A549 (cell line): ENCODE measurements around the gene SEL1L3. TPM values are rescaled to one million over a fixed set of nuclear protein-coding genes. Genes with fewer than 3 reads are reported as not detected.

Experiments used
- ATAC-seq, 2 experiments: fragments of 200-7000 bp in 1 of 2; fragments of >200 bp in 1 of 2; cut with Nextera tagmentation in 1 of 2; cut with Tn5 transposase in 1 of 2; 3 replicates each; pipeline versions ENCODE4 v1.8.0 to v1.9.1; 2018 to 2020; ENCODE audit warnings: mild to moderate bottlenecking in 1 of 2, moderate library complexity in 1 of 2
- CTCF ChIA-PET: fragments of 300-600 bp; sonication (Branson Sonifier 250); formaldehyde crosslinking; extraction: SDS; loops from one replicate; lab custom pipeline; 2021; ENCODE audit warnings: antibody characterized with exemption, inconsistent platforms; lab: Yijun Ruan, JAX
- POLR2A ChIA-PET: fragments of 350-600 bp; formaldehyde crosslinking; extraction: SDS; loops from one replicate; lab custom pipeline; 2021; ENCODE audit warnings: antibody characterized with exemption, inconsistent platforms; lab: Yijun Ruan, JAX
- DNase-seq, 2 experiments: peaks; one replicate each; pipeline versions ENCODE4 v3.0.0 to v3.0.0-alpha.2; 2011 to 2016; ENCODE audit warnings: low read depth in 1 of 2, low spot score in 1 of 2
- FAIRE-seq: peaks from 2 replicates; lab custom pipeline; 2011; peaks lifted over from hg19 to GRCh38; lab: Jason Lieb, UNC
- H3K27ac ChIP-seq, 2 experiments: fragments of >200 bp; sonication (Bioruptor Twin); formaldehyde crosslinking; 3 replicates each; pipeline ENCODE4 v1.5.1; 2016 to 2017
- H3K4me1 ChIP-seq: fragments of >200 bp; sonication (Bioruptor Twin); formaldehyde crosslinking; 3 replicates; pipeline ENCODE4 v1.6.1; 2016
- H3K4me2 ChIP-seq: fragments of >200 bp; sonication (Bioruptor Twin); formaldehyde crosslinking; 3 replicates; pipeline ENCODE4 v1.6.1; 2016
- H3K4me3 ChIP-seq: fragments of >200 bp; sonication (Bioruptor Twin); formaldehyde crosslinking; 3 replicates; pipeline ENCODE4 v1.5.1; 2016
- H3K9me3 ChIP-seq: fragments of >200 bp; sonication (Bioruptor Twin); formaldehyde crosslinking; 3 replicates; pipeline ENCODE4 v1.6.1; 2016
- BHLHE40 ChIP-seq: IDR thresholded peaks from 2 replicates; pipeline ENCODE4 v1.6.1; 2012; ENCODE audit warnings: low read depth, low read length, inconsistent platforms
- CHD2 ChIP-seq: fragments of 150-350 bp; IDR thresholded peaks from 2 replicates; pipeline ENCODE4 v1.6.1; 2014; ENCODE audit warnings: low read length; ENCODE audit not compliant: partially characterized antibody
- EP300 ChIP-seq, 2 experiments: fragments of >200 bp; sonication (Bioruptor Twin); formaldehyde crosslinking; IDR thresholded peaks; 2 replicates in 1 of 2; 3 replicates in 1 of 2; pipeline ENCODE4 v1.6.1; 2016 to 2017
- FOSL2 ChIP-seq, 2 experiments: fragments of 450-650 bp in 1 of 2; fragments of >200 bp in 1 of 2; sonication (Bioruptor Twin) in 1 of 2; formaldehyde crosslinking; IDR thresholded peaks; 2 replicates each; pipeline versions ENCODE4 v1.5.0 to v1.6.1; 2016 to 2020; ENCODE audit warnings: mild to moderate bottlenecking in 1 of 2, moderate library complexity in 1 of 2
- GATA3 ChIP-seq: IDR thresholded peaks from 2 replicates; pipeline ENCODE4 v1.6.1; 2012; ENCODE audit warnings: borderline replicate concordance
- HDAC2 ChIP-seq: fragments of 200-600 bp; sonication (generic); IDR thresholded peaks from 2 replicates; pipeline ENCODE4 v1.6.1; 2016
- HEYL ChIP-seq: fragments of 250-450 bp; sonication (Bioruptor Pico); IDR thresholded peaks from 2 replicates; pipeline ENCODE4 v1.8.0; 2021; ENCODE audit warnings: mild to moderate bottlenecking, moderate library complexity
- HOXA7 ChIP-seq: fragments of 250-450 bp; sonication (Bioruptor Pico); IDR thresholded peaks from 2 replicates; pipeline ENCODE4 v1.5.0; 2020; ENCODE audit warnings: mild to moderate bottlenecking, moderate library complexity
- HOXB5 ChIP-seq: fragments of 250-450 bp; sonication (Bioruptor Pico); IDR thresholded peaks from 2 replicates; pipeline ENCODE4 v1.5.0; 2020; ENCODE audit warnings: mild to moderate bottlenecking, moderate library complexity
- JUN ChIP-seq, 2 experiments: fragments of >200 bp; sonication (Bioruptor Twin); formaldehyde crosslinking; IDR thresholded peaks; 2 replicates in 1 of 2; 3 replicates in 1 of 2; pipeline ENCODE4 v1.6.1; 2016 to 2017
- JUNB ChIP-seq: fragments of >200 bp; sonication (Bioruptor Twin); formaldehyde crosslinking; IDR thresholded peaks from 2 replicates; pipeline ENCODE4 v1.6.1; 2016
- MAX ChIP-seq: IDR thresholded peaks from 2 replicates; pipeline ENCODE4 v1.6.1; 2012
- MYC ChIP-seq: IDR thresholded peaks from 2 replicates; pipeline ENCODE4 v1.6.1; 2012; ENCODE audit warnings: mild to moderate bottlenecking, inconsistent platforms, low read length, improper control_type of control experiment, borderline replicate concordance
- NPAS2 ChIP-seq: fragments of 250-450 bp; sonication (Bioruptor Pico); IDR thresholded peaks from 2 replicates; pipeline ENCODE4 v1.8.0; 2022; ENCODE audit warnings: mild to moderate bottlenecking, moderate library complexity, borderline replicate concordance
- NR3C1 ChIP-seq: fragments of >200 bp; sonication (Bioruptor Twin); formaldehyde crosslinking; IDR thresholded peaks from 3 replicates; pipeline ENCODE4 v1.6.1; 2017
- PBX3 ChIP-seq: IDR thresholded peaks from 2 replicates; pipeline ENCODE4 v1.6.1; 2012
- RARB ChIP-seq: fragments of 250-450 bp; sonication (Bioruptor Pico); IDR thresholded peaks from 2 replicates; pipeline ENCODE4 v1.8.0; 2021; ENCODE audit warnings: mild to moderate bottlenecking, moderate library complexity
- REST ChIP-seq: fragments of 200-600 bp; sonication (generic); IDR thresholded peaks from 2 replicates; pipeline ENCODE4 v1.6.1; 2016; ENCODE audit warnings: antibody characterized with exemption, mild to moderate bottlenecking, moderate library complexity
- RFX5 ChIP-seq: fragments of 450-650 bp; IDR thresholded peaks from 2 replicates; pipeline ENCODE4 v1.7.1; 2014; ENCODE audit warnings: antibody characterized with exemption, mild to moderate bottlenecking, moderate library complexity
- TFCP2L1 ChIP-seq: fragments of 250-450 bp; sonication (Bioruptor Pico); IDR thresholded peaks from 2 replicates; pipeline ENCODE4 v1.5.0; 2021; ENCODE audit warnings: mild to moderate bottlenecking
- TP53 ChIP-seq: fragments of 250-450 bp; sonication (Bioruptor Pico); IDR thresholded peaks from 2 replicates; pipeline ENCODE4 v1.5.0; 2021; ENCODE audit warnings: mild to moderate bottlenecking, moderate library complexity
- USF2 ChIP-seq: fragments of 450-650 bp; IDR thresholded peaks from 2 replicates; pipeline ENCODE4 v1.6.1; 2014; ENCODE audit warnings: antibody characterized with exemption
- ZNF302 ChIP-seq: fragments of 250-450 bp; sonication (Bioruptor Pico); IDR thresholded peaks from 2 replicates; pipeline ENCODE4 v1.9.0; 2021; ENCODE audit warnings: inconsistent platforms, mild to moderate bottlenecking, moderate library complexity
- WGBS: methylation state at CpG from one replicate; pipeline ENCODE4 v1.1.6; 2017; ENCODE audit errors: missing lambda C conversion rate; 5-methylcytosine and 5-hydroxymethylcytosine counted together
- polyA plus RNA-seq, 4 experiments: library from polyadenylated mRNA; depleted of rRNA in 3 of 4; stranded (reverse); fragments of >200 nt; fragmentation: RNase III in 1 of 4; extraction: RNeasy Plus Mini Kit Qiagen cat#74134 plus additional on column Dnase treatment in 1 of 4; gene quantifications; 2 replicates in 3 of 4; 3 replicates in 1 of 4; pipeline ENCODE4 v1.2.3, GENCODE V29; 2011 to 2017
- TF ChIP-seq, protein P1 (sequence below): fragments of >200 bp; sonication (Bioruptor Twin); formaldehyde crosslinking; IDR thresholded peaks from 3 replicates; pipeline ENCODE4 v1.6.1; 2016
- TF ChIP-seq, protein P2 (sequence below): fragments of >200 bp; sonication (Bioruptor Twin); formaldehyde crosslinking; IDR thresholded peaks from 2 replicates; pipeline ENCODE4 v1.6.1; 2016

Gene SEL1L3
- polyA plus RNA-seq, 2 of the 4 experiments (the other 2 are of a cell fraction), result 26.1 to 27.0 TPM

DNA sequence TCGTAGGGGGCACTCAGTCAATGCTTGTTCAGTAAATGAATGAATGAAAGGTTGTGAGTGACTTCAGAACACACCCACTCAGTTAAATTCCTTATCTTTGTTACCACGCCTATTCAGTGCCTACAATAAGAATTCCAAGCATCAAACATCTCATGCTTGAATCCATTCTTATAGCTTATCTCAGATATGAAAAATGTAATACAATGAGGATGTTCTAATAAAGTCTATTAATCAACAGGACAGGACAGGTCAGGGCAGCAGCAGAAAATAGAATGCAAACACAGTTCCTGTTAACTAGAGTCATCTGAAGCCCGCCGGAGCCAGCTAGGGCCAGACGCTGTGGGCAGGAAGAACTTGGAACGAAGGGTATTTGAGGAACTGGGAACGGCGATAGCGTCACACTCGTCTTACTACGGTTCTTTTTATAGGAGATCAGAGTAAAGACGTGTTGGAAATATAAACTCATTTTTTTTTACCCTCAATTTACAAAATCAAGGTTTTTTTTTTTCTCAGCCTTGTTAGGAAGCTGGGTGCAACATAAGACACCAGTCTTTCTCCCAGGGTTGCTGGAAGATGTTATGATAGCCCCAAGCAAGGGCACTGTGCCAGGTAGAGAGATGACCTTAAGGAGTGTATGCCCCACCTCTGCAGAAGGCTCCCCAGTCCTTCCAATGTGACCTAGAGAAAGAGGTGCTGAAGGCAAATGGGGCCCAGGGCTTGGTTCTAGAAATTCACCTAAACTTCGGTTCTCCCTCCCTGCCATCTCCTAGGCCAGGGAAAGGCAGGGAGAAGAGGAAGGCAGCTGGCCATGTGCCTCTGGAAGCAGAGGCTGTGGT is 48.3 kb downstream of the SEL1L3 start:
- Histone ChIP-seq H3K9me3 (no peaks in the 10 kb centered on the region), H3K27ac (peak overlapping the region; percentile 78 to 89), H3K4me3 (peak overlapping the region; percentile 23; the same call in 1 of the 3 replicates), H3K4me2 (peak overlapping the region; percentile 88), H3K4me1 (peaks cover 96% of the 10 kb centered on the region)
- ChIA-PET CTCF (interaction anchor here (0.7 to 2.2 kb wide), 2 partner anchors 11 to 41 kb away, joined by 3 to 5 read pairs; no protein-coding TSS in a partner anchor), POLR2A (no interaction called here)
- 6% methylated on average over 13 of the region's 13 CpGs for WGBS
- DNase-seq, result peak; percentile 22 to 80
- peak; percentile 75 to 85 for ATAC-seq
- TF ChIP-seq EP300 (IDR thresholded peaks at IDR 0.05) (peak in 1 of 2 experiments; percentile 34; a peak in 1 of 5 replicates), FOSL2 (IDR thresholded peaks at IDR 0.05) (no peak), FOSL2 (CRISPR knock-in tag; IDR thresholded peaks at IDR 0.05) (peak; percentile 28; the same call in 1 of the 2 replicates), HOXB5 (CRISPR knock-in tag) (peak; percentile 88), GATA3 (peak; percentile 57; the same call in 1 of the 2 replicates), MAX (no peak), JUNB (0 out of 2 replicates have a peak, but pooled peaks have one; percentile 46), RFX5 (no peak)
- TF ChIP-seq, protein P1, sequence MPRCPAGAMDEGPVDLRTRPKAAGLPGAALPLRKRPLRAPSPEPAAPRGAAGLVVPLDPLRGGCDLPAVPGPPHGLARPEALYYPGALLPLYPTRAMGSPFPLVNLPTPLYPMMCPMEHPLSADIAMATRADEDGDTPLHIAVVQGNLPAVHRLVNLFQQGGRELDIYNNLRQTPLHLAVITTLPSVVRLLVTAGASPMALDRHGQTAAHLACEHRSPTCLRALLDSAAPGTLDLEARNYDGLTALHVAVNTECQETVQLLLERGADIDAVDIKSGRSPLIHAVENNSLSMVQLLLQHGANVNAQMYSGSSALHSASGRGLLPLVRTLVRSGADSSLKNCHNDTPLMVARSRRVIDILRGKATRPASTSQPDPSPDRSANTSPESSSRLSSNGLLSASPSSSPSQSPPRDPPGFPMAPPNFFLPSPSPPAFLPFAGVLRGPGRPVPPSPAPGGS, result 0 out of 3 replicates have a peak, but pooled peaks have one; percentile 5
- FAIRE-seq, result no peak

DNA sequence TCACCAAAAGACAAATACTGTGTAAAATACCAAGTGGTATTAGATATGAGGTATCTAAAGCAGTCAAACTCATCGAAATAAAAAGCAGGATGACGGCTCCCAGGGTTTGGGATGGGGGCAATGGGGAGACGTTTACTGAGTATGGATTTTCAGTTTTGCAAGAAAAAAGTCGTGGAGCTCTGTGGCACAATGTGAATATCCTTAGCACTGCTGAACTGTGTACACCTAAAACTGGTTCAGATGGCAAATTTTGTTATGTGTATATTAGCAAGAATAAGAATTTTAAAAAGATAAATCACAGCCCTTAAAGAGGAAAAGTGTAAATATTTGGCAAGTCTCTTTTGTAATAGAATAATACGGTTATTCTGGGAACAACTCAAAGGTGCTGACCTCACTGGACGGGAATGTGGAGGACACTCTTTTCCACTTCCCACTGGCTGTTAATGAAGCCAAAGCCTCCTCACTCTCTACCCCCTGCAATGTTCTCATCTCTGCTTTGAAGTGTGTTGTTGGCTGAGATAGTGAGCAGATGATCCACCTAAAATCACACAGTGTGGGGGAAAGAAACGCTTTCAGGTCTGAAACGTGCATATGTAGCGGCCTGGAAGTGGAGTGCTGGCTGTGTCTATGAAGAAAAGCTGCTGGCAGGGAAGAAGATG is 49.2 kb downstream of the SEL1L3 start:
- POLR2A ChIA-PET, result no interaction called here
- Histone ChIP-seq H3K4me1 (peaks cover 88% of the 10 kb centered on the region), H3K4me2 (peak overlapping the region; percentile 88), H3K4me3 (peak overlapping the region; percentile 23; the same call in 1 of the 3 replicates), H3K9me3 (no peaks in the 10 kb centered on the region), H3K27ac (peak overlapping the region; percentile 78 to 89)
- peak; percentile 55 to 61; a peak in 5 of 6 replicates for ATAC-seq
- CTCF ChIA-PET, result interaction anchor here (2.2 kb wide), 1 partner anchor 10 kb away, joined by 5 read pairs; no protein-coding TSS in a partner anchor
- DNase-seq, result peak; percentile 18 to 55
- WGBS, result 32% methylated on average over 9 of the region's 9 CpGs
- FAIRE-seq, result no peak
- TF ChIP-seq MYC (no peak), HEYL (CRISPR knock-in tag) (no peak), CHD2 (no peak), REST (no peak), NR3C1 (no peak), RARB (CRISPR knock-in tag) (no peak), ZNF302 (CRISPR knock-in tag) (no peak), HDAC2 (no peak), PBX3 (no peak), NPAS2 (CRISPR knock-in tag) (no peak), TP53 (CRISPR knock-in tag) (no peak), FOSL2 (IDR thresholded peaks at IDR 0.05) (no peak), FOSL2 (CRISPR knock-in tag; IDR thresholded peaks at IDR 0.05) (peak; percentile 31; the same call in 1 of the 2 replicates), JUN (IDR thresholded peaks at IDR 0.05) (peak in 1 of 2 experiments; percentile 34; a peak in 1 of 5 replicates), BHLHE40 (no peak), TFCP2L1 (no peak), RFX5 (no peak), HOXA7 (no peak), JUNB (peak; percentile 47), USF2 (no peak)
- TF ChIP-seq, protein P2, sequence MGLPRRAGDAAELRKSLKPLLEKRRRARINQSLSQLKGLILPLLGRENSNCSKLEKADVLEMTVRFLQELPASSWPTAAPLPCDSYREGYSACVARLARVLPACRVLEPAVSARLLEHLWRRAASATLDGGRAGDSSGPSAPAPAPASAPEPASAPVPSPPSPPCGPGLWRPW, result no peak
- TF ChIP-seq, protein P1, result peak; percentile 52; the same call in 1 of the 3 replicates
